H1 (cell line): ENCODE data around the gene PTH1R. TPM values are rescaled to one million over a fixed set of nuclear protein-coding genes. Genes with fewer than 3 reads are reported as not detected.

ENCODE experiments used
- BRCA1 ChIP-seq: IDR thresholded peaks from 2 replicates; pipeline ENCODE4 v1.6.1; 2012; ENCODE audit warnings: low read depth, low read length, improper control_type of control experiment
- polyA plus RNA-seq, 7 experiments: library from polyadenylated mRNA; depleted of rRNA in 3 of 7; stranded (reverse) in 5 of 7; unstranded in 2 of 7; fragments of >200 nt in 5 of 7; fragments of 200-250 nt in 2 of 7; gene quantifications; 1 replicate in 5 of 7; 2 replicates in 1 of 7; 4 replicates in 1 of 7; pipeline versions ENCODE4 v1.2.1 to v1.2.3, GENCODE V29; 2011 to 2013; ENCODE audit warnings: missing spikeins in 2 of 7, mixed read lengths in 2 of 7
- total RNA-seq: library from RNA; stranded (reverse); fragmentation: NEBNext Ultra II Directional; extraction: Animal tissue kit (Norgen Biotek cat#: 25700); gene quantifications from 2 replicates; pipeline ENCODE4 v1.2.1, GENCODE V29; 2021
- TF ChIP-seq, protein P1 (sequence below): fragments of 300-600 bp; sonication (generic); IDR thresholded peaks from 2 replicates; pipeline ENCODE4 v1.7.1; 2012; ENCODE audit warnings: low read length, moderate library complexity, mild to moderate bottlenecking, inconsistent platforms; ENCODE audit not compliant: insufficient replicate concordance

The PTH1R gene
- total and polyA plus RNA-seq, 2 of the 8 experiments (the other 6 are each of a cell fraction or from before 2014, with no cell fraction given): 0.57 to 1.5 TPM

DNA sequence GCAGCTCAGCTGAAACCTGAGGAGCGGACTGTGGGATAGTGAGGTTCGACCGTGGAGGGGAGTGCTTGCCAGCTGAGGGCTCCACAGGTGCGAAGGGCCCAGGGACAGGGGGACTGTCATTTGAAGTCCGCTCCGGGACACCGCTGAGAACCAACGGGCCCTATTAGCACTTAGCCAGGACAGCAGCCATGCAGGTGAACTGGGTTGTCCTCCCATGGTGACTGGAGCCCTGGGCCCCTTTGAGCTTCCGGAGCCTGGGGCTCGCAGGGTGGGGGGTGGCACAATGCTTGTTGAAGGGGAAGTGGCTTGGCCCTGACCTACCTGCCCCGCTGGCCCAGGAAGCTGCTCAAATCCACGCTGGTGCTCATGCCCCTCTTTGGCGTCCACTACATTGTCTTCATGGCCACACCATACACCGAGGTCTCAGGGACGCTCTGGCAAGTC lies 24.7 kb downstream of the PTH1R start (continued):
- TF ChIP-seq, protein P1, sequence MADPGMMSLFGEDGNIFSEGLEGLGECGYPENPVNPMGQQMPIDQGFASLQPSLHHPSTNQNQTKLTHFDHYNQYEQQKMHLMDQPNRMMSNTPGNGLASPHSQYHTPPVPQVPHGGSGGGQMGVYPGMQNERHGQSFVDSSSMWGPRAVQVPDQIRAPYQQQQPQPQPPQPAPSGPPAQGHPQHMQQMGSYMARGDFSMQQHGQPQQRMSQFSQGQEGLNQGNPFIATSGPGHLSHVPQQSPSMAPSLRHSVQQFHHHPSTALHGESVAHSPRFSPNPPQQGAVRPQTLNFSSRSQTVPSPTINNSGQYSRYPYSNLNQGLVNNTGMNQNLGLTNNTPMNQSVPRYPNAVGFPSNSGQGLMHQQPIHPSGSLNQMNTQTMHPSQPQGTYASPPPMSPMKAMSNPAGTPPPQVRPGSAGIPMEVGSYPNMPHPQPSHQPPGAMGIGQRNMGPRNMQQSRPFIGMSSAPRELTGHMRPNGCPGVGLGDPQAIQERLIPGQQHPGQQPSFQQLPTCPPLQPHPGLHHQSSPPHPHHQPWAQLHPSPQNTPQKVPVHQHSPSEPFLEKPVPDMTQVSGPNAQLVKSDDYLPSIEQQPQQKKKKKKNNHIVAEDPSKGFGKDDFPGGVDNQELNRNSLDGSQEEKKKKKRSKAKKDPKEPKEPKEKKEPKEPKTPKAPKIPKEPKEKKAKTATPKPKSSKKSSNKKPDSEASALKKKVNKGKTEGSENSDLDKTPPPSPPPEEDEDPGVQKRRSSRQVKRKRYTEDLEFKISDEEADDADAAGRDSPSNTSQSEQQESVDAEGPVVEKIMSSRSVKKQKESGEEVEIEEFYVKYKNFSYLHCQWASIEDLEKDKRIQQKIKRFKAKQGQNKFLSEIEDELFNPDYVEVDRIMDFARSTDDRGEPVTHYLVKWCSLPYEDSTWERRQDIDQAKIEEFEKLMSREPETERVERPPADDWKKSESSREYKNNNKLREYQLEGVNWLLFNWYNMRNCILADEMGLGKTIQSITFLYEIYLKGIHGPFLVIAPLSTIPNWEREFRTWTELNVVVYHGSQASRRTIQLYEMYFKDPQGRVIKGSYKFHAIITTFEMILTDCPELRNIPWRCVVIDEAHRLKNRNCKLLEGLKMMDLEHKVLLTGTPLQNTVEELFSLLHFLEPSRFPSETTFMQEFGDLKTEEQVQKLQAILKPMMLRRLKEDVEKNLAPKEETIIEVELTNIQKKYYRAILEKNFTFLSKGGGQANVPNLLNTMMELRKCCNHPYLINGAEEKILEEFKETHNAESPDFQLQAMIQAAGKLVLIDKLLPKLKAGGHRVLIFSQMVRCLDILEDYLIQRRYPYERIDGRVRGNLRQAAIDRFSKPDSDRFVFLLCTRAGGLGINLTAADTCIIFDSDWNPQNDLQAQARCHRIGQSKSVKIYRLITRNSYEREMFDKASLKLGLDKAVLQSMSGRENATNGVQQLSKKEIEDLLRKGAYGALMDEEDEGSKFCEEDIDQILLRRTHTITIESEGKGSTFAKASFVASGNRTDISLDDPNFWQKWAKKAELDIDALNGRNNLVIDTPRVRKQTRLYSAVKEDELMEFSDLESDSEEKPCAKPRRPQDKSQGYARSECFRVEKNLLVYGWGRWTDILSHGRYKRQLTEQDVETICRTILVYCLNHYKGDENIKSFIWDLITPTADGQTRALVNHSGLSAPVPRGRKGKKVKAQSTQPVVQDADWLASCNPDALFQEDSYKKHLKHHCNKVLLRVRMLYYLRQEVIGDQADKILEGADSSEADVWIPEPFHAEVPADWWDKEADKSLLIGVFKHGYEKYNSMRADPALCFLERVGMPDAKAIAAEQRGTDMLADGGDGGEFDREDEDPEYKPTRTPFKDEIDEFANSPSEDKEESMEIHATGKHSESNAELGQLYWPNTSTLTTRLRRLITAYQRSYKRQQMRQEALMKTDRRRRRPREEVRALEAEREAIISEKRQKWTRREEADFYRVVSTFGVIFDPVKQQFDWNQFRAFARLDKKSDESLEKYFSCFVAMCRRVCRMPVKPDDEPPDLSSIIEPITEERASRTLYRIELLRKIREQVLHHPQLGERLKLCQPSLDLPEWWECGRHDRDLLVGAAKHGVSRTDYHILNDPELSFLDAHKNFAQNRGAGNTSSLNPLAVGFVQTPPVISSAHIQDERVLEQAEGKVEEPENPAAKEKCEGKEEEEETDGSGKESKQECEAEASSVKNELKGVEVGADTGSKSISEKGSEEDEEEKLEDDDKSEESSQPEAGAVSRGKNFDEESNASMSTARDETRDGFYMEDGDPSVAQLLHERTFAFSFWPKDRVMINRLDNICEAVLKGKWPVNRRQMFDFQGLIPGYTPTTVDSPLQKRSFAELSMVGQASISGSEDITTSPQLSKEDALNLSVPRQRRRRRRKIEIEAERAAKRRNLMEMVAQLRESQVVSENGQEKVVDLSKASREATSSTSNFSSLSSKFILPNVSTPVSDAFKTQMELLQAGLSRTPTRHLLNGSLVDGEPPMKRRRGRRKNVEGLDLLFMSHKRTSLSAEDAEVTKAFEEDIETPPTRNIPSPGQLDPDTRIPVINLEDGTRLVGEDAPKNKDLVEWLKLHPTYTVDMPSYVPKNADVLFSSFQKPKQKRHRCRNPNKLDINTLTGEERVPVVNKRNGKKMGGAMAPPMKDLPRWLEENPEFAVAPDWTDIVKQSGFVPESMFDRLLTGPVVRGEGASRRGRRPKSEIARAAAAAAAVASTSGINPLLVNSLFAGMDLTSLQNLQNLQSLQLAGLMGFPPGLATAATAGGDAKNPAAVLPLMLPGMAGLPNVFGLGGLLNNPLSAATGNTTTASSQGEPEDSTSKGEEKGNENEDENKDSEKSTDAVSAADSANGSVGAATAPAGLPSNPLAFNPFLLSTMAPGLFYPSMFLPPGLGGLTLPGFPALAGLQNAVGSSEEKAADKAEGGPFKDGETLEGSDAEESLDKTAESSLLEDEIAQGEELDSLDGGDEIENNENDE: no peak
- TF ChIP-seq BRCA1: no peak
